ENCODE data around the gene SLC29A2. TPM values are rescaled to one million over a fixed set of nuclear protein-coding genes. Genes with fewer than 3 reads are reported as not detected.

Gene SLC29A2
- total RNA-seq, 1 donor from 2014 or later: 7.9 TPM

- peaks cover 33% of the 10 kb centered on the region for H3K4me1 Mint-ChIP-seq (ENCODE audit: low read depth)
- peaks cover 5% of the 10 kb centered on the region for H3K36me3 Mint-ChIP-seq (ENCODE audit: low read depth)
- no peak overlapping the region for H3K27ac Mint-ChIP-seq (ENCODE audit: unreplicated experiment)
- TF ChIP-seq CTCF (IDR thresholded peaks at IDR 0.05): no peak
- H3K9me3 Mint-ChIP-seq (ENCODE audit: low read depth): no peaks in the 10 kb centered on the region
- no peak overlapping the region for H3K4me3 Mint-ChIP-seq (ENCODE audit: unreplicated experiment)
- peak; percentile 75 for DNase-seq (ENCODE audit: low spot score)
- H3K27me3 Mint-ChIP-seq (ENCODE audit: low read depth): no peaks in the 10 kb centered on the region
Observed at GRCh38 chr11:66333220-66333877, 38.2 kb downstream of the SLC29A2 start.

GRCh38 chr11:66332371-66333219, 39.0 kb downstream of the SLC29A2 start:
- Mint-ChIP-seq H3K4me1 (ENCODE audit: low read depth) (peaks cover 36% of the 10 kb centered on the region), H3K27ac (ENCODE audit: unreplicated experiment) (no peak overlapping the region), H3K36me3 (ENCODE audit: low read depth) (peaks cover 5% of the 10 kb centered on the region), H3K27me3 (ENCODE audit: low read depth) (no peaks in the 10 kb centered on the region), H3K9me3 (ENCODE audit: low read depth) (no peaks in the 10 kb centered on the region), H3K4me3 (ENCODE audit: unreplicated experiment) (no peak overlapping the region)
- TF ChIP-seq CTCF (IDR thresholded peaks at IDR 0.05): no peak
- DNase-seq (ENCODE audit: low spot score): peak; percentile 85

- peaks cover 3% of the 10 kb centered on the region for H3K36me3 Mint-ChIP-seq (ENCODE audit: low read depth)
- TF ChIP-seq CTCF (IDR thresholded peaks at IDR 0.05): no peak
- peaks cover 35% of the 10 kb centered on the region for H3K4me1 Mint-ChIP-seq (ENCODE audit: low read depth)
- H3K4me3 Mint-ChIP-seq (ENCODE audit: unreplicated experiment): no peak overlapping the region
- DNase-seq (ENCODE audit: low spot score): peak; percentile 58
- H3K9me3 Mint-ChIP-seq (ENCODE audit: low read depth): no peaks in the 10 kb centered on the region
- no peak overlapping the region for H3K27ac Mint-ChIP-seq (ENCODE audit: unreplicated experiment)
- no peaks in the 10 kb centered on the region for H3K27me3 Mint-ChIP-seq (ENCODE audit: low read depth)
Observed at GRCh38 chr11:66331542-66332370, 39.8 kb downstream of the SLC29A2 start.

GRCh38 chr11:66330931-66331330, 40.6 kb downstream of the SLC29A2 start:
- Mint-ChIP-seq H3K9me3 (ENCODE audit: low read depth) (no peaks in the 10 kb centered on the region), H3K4me1 (ENCODE audit: low read depth) (peaks cover 34% of the 10 kb centered on the region), H3K36me3 (ENCODE audit: low read depth) (peaks cover 3% of the 10 kb centered on the region), H3K27ac (ENCODE audit: unreplicated experiment) (no peak overlapping the region), H3K4me3 (ENCODE audit: unreplicated experiment) (no peak overlapping the region), H3K27me3 (ENCODE audit: low read depth) (no peaks in the 10 kb centered on the region)
- peak; percentile 85 for DNase-seq (ENCODE audit: low spot score)
- TF ChIP-seq CTCF (IDR thresholded peaks at IDR 0.05): no peak

GRCh38 chr11:66329165-66329673, 42.3 kb downstream of the SLC29A2 start:
- Mint-ChIP-seq H3K27ac (ENCODE audit: unreplicated experiment) (no peak overlapping the region), H3K9me3 (ENCODE audit: low read depth) (no peaks in the 10 kb centered on the region), H3K36me3 (ENCODE audit: low read depth) (peaks cover 3% of the 10 kb centered on the region), H3K27me3 (ENCODE audit: low read depth) (no peaks in the 10 kb centered on the region), H3K4me3 (ENCODE audit: unreplicated experiment) (no peak overlapping the region), H3K4me1 (ENCODE audit: low read depth) (peaks cover 43% of the 10 kb centered on the region)
- no peak for TF ChIP-seq CTCF (IDR thresholded peaks at IDR 0.05)
- DNase-seq (ENCODE audit: low spot score): no peak

All from chondrocyte (in vitro differentiated cells).